Activated naive CD4-positive, alpha-beta T cell treated with Interleukin-2 at 50 U/mL for 16 hours (primary cell): ENCODE measurements around the gene LRRTM4.
"Not testable (repeated sequence)": the region's sequence is repeated elsewhere in the genome, so short reads cannot be mapped to it uniquely, and the experiment has no call there.

Source experiments
- DNase-seq: peaks from one replicate; pipeline ENCODE4 v3.0.0-alpha.2; 2020

The LRRTM4 gene

GRCh38 chr2:77309725-77310124 lies 212.5 kb downstream of the LRRTM4 start:
- DNase-seq = no peak

GRCh38 chr2:77301441-77301840 lies 220.7 kb downstream of the LRRTM4 start:
- DNase-seq = no peak

- DNase-seq = no peak
Measured at GRCh38 chr2:77296791-77297190, 225.4 kb downstream of the LRRTM4 start.

GRCh38 chr2:77294474-77294873 lies 227.7 kb downstream of the LRRTM4 start:
- no peak for DNase-seq

GRCh38 chr2:77284353-77284752 lies 237.8 kb downstream of the LRRTM4 start:
- DNase-seq = no peak

GRCh38 chr2:77271262-77271661 lies 250.9 kb downstream of the LRRTM4 start:
- no peak for DNase-seq

GRCh38 chr2:77270433-77270832 lies 251.7 kb downstream of the LRRTM4 start:
- DNase-seq = no peak

- no peak for DNase-seq
Measured at GRCh38 chr2:77268626-77269025, 253.6 kb downstream of the LRRTM4 start.

- no peak for DNase-seq
Measured at GRCh38 chr2:77232909-77233425, 289.2 kb downstream of the LRRTM4 start.

- DNase-seq = no peak
Measured at GRCh38 chr2:77228391-77228790, 293.8 kb downstream of the LRRTM4 start.

GRCh38 chr2:77210725-77211124 lies 311.5 kb downstream of the LRRTM4 start:
- DNase-seq = no peak

GRCh38 chr2:77207331-77207730 lies 314.8 kb downstream of the LRRTM4 start:
- no peak for DNase-seq

- no peak for DNase-seq
Measured at GRCh38 chr2:77201755-77202154, 320.4 kb downstream of the LRRTM4 start.

- no peak for DNase-seq
Measured at GRCh38 chr2:77199411-77199810, 322.8 kb downstream of the LRRTM4 start.

- no peak for DNase-seq
Measured at GRCh38 chr2:77193858-77194448, 328.2 kb downstream of the LRRTM4 start.

GRCh38 chr2:77192811-77193289 lies 329.3 kb downstream of the LRRTM4 start:
- DNase-seq = no peak

- no peak for DNase-seq
Measured at GRCh38 chr2:77191665-77192064, 330.5 kb downstream of the LRRTM4 start.

- no peak for DNase-seq
Measured at GRCh38 chr2:77190721-77191346, 331.3 kb downstream of the LRRTM4 start.

GRCh38 chr2:77185052-77185451 lies 337.1 kb downstream of the LRRTM4 start:
- no peak for DNase-seq

GRCh38 chr2:77179297-77179696 lies 342.9 kb downstream of the LRRTM4 start:
- no peak for DNase-seq

GRCh38 chr2:77175266-77175780 lies 346.9 kb downstream of the LRRTM4 start:
- DNase-seq = not testable (repeated sequence)

- DNase-seq = no peak
Measured at GRCh38 chr2:77169426-77169825, 352.8 kb downstream of the LRRTM4 start.

- DNase-seq = not testable (repeated sequence)
Measured at GRCh38 chr2:77164021-77164420, 358.2 kb downstream of the LRRTM4 start.

GRCh38 chr2:77161009-77161408 lies 361.2 kb downstream of the LRRTM4 start:
- no peak for DNase-seq
